ENCODE results near the gene ZNF324. TPM values are rescaled to one million over a fixed set of nuclear protein-coding genes. Genes with fewer than 3 reads are reported as not detected.

ZNF324 gene
- polyA plus RNA-seq, 1 donor (not counting 4 experiments of a cell fraction or from before 2014, with no cell fraction given) = 5.0 TPM

GRCh38 chr19:58522709-58523108 lies 55.8 kb downstream of the ZNF324 start:
- Histone ChIP-seq H3K9ac (ENCODE audit: control insufficient read depth, extremely low read depth, insufficient read depth, low read length) (no peak overlapping the region), H2AFZ (ENCODE audit: control insufficient read depth, low read length) (no peak overlapping the region), H3K27me3 (ENCODE audit: control insufficient read depth, extremely low read depth, insufficient read depth, low read length) (no peaks in the 10 kb centered on the region), H3K36me3 (ENCODE audit: control insufficient read depth in 2 of 2, extremely low read depth in 1 of 2, insufficient read depth in 2 of 2, low read length in 2 of 2) (no peaks in the 10 kb centered on the region), H3K4me2 (ENCODE audit: control insufficient read depth, extremely low read depth, insufficient read depth, low read depth, low read length) (no peak overlapping the region), H3K9me3 (ENCODE audit: control insufficient read depth, low read depth, low read length) (no peaks in the 10 kb centered on the region), H3K4me1 (ENCODE audit: control insufficient read depth, extremely low read depth, insufficient read depth, low read length) (peaks cover 13% of the 10 kb centered on the region), H3K4me3 (ENCODE audit: control insufficient read depth in 2 of 3, extremely low read depth in 1 of 3, insufficient read depth in 2 of 3, low read depth in 1 of 3, low read length in 3 of 3) (no peak overlapping the region), H3K9me1 (ENCODE audit: control insufficient read depth, extremely low read depth, insufficient read depth, low read length) (no peaks in the 10 kb centered on the region), H4K20me1 (ENCODE audit: control insufficient read depth, extremely low read depth, insufficient read depth, low read length) (no peaks in the 10 kb centered on the region), H3K27ac (ENCODE audit: control insufficient read depth, insufficient read depth, low read length) (no peak overlapping the region), H3K79me2 (ENCODE audit: control insufficient read depth, insufficient read depth, low read length) (peaks cover 14% of the 10 kb centered on the region)
- no peak for FAIRE-seq
- TF ChIP-seq EZH2 (IDR thresholded peaks at IDR 0.05; ENCODE audit: low read length) (no peak), CTCF (optimal IDR thresholded peaks at IDR 0.05 in 1 of 3, IDR thresholded peaks at IDR 0.05 in 1 of 3, conservative IDR thresholded peaks at IDR 0.05 in 1 of 3; ENCODE audit: extremely low read depth in 1 of 3, insufficient read depth in 2 of 3, low read length in 3 of 3) (no peak)
- no peak for DNase-seq (ENCODE audit: low read depth, low spot score)
- dilution Hi-C loops (cut with MboI; ENCODE audit: extremely low pct_ligation_motif_present, low sequenced_read_pairs) = no loop called here

Small RNA genes within 50 kb of the gene (small RNA-seq; reads per million reads assigned to genes)
- gene RN7SL693P (ENCODE audit: insufficient read length in 3 of 3, low read depth in 3 of 3, low replicate concordance in 1 of 3) = 0 reads per million in 3 experiments
- 0 reads per million in 3 experiments for gene RNU6-1337P (ENCODE audit: insufficient read length in 3 of 3, low read depth in 3 of 3, low replicate concordance in 1 of 3)

Other genes starting within 250 kb of the ZNF324 start
- gene ZNF544, start 238.2 kb upstream of the ZNF324 start, polyA plus RNA-seq = 28.2 to 38.4 TPM (median 30.9 TPM) in 3 replicates
- gene ZNF8, start 188.1 kb upstream of the ZNF324 start, polyA plus RNA-seq = 2.5 to 2.8 TPM (median 2.7 TPM) in 3 replicates
- 42.5 to 48.6 TPM (median 44.8 TPM) in 3 replicates for gene ERVK3-1, start 161.7 kb upstream of the ZNF324 start, polyA plus RNA-seq
- gene ZSCAN22, start 140.1 kb upstream of the ZNF324 start, polyA plus RNA-seq = 2.5 to 3.4 TPM (median 2.8 TPM) in 3 replicates
- gene A1BG, start 113.6 kb upstream of the ZNF324 start, polyA plus RNA-seq = 1.4 to 2.5 TPM (median 1.8 TPM) in 3 replicates
- gene ZNF497, start 104.3 kb upstream of the ZNF324 start, polyA plus RNA-seq = 0.29 to 0.72 TPM (median 0.32 TPM) in 3 replicates
- gene ZNF837, start 86.0 kb upstream of the ZNF324 start, polyA plus RNA-seq = 0.29 to 1.0 TPM (median 0.39 TPM) in 3 replicates
- 1,865 to 3,107 TPM (median 2,056 TPM) in 3 replicates for gene RPS5, start 79.8 kb upstream of the ZNF324 start, polyA plus RNA-seq
- gene RNF225, start 71.4 kb upstream of the ZNF324 start, polyA plus RNA-seq = 0.06 TPM in 1 of 3 replicates, not detected in the others
- 12.2 to 15.5 TPM (median 12.9 TPM) in 3 replicates for gene ZNF584, start 58.4 kb upstream of the ZNF324 start, polyA plus RNA-seq
- gene ZNF132, start 26.9 kb upstream of the ZNF324 start, polyA plus RNA-seq = 1.5 to 2.1 TPM (median 1.6 TPM) in 3 replicates
- gene ZNF324B, start 15.5 kb upstream of the ZNF324 start, polyA plus RNA-seq = 2.0 to 3.5 TPM (median 2.5 TPM) in 3 replicates
- gene ZNF446, start 9.3 kb downstream of the ZNF324 start, polyA plus RNA-seq = 2.1 to 4.7 TPM (median 2.7 TPM) in 3 replicates
- gene SLC27A5, start 44.9 kb downstream of the ZNF324 start, polyA plus RNA-seq = 13.4 to 15.4 TPM (median 14.7 TPM) in 3 replicates
- gene ZBTB45, start 52.7 kb downstream of the ZNF324 start, polyA plus RNA-seq = 3.1 to 8.2 TPM (median 4.6 TPM) in 3 replicates
- gene TRIM28, start 77.0 kb downstream of the ZNF324 start, polyA plus RNA-seq = 290 to 316 TPM (median 298 TPM) in 3 replicates
- gene CHMP2A, start 88.0 kb downstream of the ZNF324 start, polyA plus RNA-seq = 105 to 167 TPM (median 115 TPM) in 3 replicates
- 55.9 to 104 TPM (median 82.6 TPM) in 3 replicates for gene UBE2M, start 91.5 kb downstream of the ZNF324 start, polyA plus RNA-seq
- 5.0 to 14.5 TPM (median 7.4 TPM) in 3 replicates for gene MZF1, start 106.3 kb downstream of the ZNF324 start, polyA plus RNA-seq